ENCODE measurements around the gene YIPF1. TPM values are rescaled to one million over a fixed set of nuclear protein-coding genes. Genes with fewer than 3 reads are reported as not detected.
"Not testable (repeated sequence)": the region's sequence is repeated elsewhere in the genome, so short reads cannot be mapped to it uniquely, and the experiment has no call there.

YIPF1 gene
- polyA plus RNA-seq, 1 donor from 2014 or later: 22.2 TPM

- peaks cover 17 to 28% (median 24%) of the 10 kb centered on the region in 3 donors for H3K4me1 Mint-ChIP-seq
- H3K36me3 Mint-ChIP-seq: peaks cover 4% of the 10 kb centered on the region
- H3K4me3 Mint-ChIP-seq: peak overlapping the region; percentile 96 to 100 (median 97)
- H3K27me3 Mint-ChIP-seq: peaks cover 2% of the 10 kb centered on the region
- peak overlapping the region; percentile 96 to 99 (median 97) for H3K27ac Mint-ChIP-seq
- peaks cover 0 to 7% (median 3%) of the 10 kb centered on the region in 3 donors for H3K9me3 Mint-ChIP-seq
Observed at GRCh38 chr1:53837646-53837923, 52.0 kb downstream of the YIPF1 start.

GRCh38 chr1:53835491-53835890, 54.1 kb downstream of the YIPF1 start:
- peak overlapping the region in 1 of 3 donors; percentile 6 for H3K27ac Mint-ChIP-seq
- peaks cover 2% of the 10 kb centered on the region for H3K27me3 Mint-ChIP-seq
- no peaks in the 10 kb centered on the region for H3K9me3 Mint-ChIP-seq

GRCh38 chr1:53834776-53835175, 54.8 kb downstream of the YIPF1 start:
- peak overlapping the region in 2 of 4 donors; percentile 57 to 79 for H3K4me3 Mint-ChIP-seq
- H3K4me1 Mint-ChIP-seq: peaks cover 22 to 28% (median 24%) of the 10 kb centered on the region in 3 donors
- H3K27ac Mint-ChIP-seq: peak overlapping the region in 1 of 3 donors; percentile 6
- H3K9me3 Mint-ChIP-seq: no peaks in the 10 kb centered on the region
- H3K36me3 Mint-ChIP-seq: peaks cover 6% of the 10 kb centered on the region
- peaks cover 2% of the 10 kb centered on the region for H3K27me3 Mint-ChIP-seq

More at GRCh38 chr1:53835491-53835890, 54.1 kb downstream of the YIPF1 start:
- peak overlapping the region in 3 of 4 donors; percentile 73 to 82 (median 82) for H3K4me3 Mint-ChIP-seq
- H3K4me1 Mint-ChIP-seq: peaks cover 22 to 28% (median 24%) of the 10 kb centered on the region in 3 donors
- H3K36me3 Mint-ChIP-seq: peaks cover 6% of the 10 kb centered on the region

GRCh38 chr1:53833393-53833792, 56.2 kb downstream of the YIPF1 start:
- no peak overlapping the region for H3K27ac Mint-ChIP-seq
- H3K36me3 Mint-ChIP-seq: peaks cover 9% of the 10 kb centered on the region
- peaks cover 2% of the 10 kb centered on the region for H3K27me3 Mint-ChIP-seq
- no peaks in the 10 kb centered on the region for H3K9me3 Mint-ChIP-seq
- H3K4me1 Mint-ChIP-seq: peaks cover 22 to 27% (median 22%) of the 10 kb centered on the region in 3 donors
- no peak overlapping the region for H3K4me3 Mint-ChIP-seq

- Mint-ChIP-seq H3K4me1 (peaks cover 0 to 8% (median 3%) of the 10 kb centered on the region in 3 donors), H3K36me3 (peaks cover 5% of the 10 kb centered on the region), H3K27ac (peak overlapping the region in 1 of 3 donors; percentile 68), H3K9me3 (no peaks in the 10 kb centered on the region), H3K27me3 (no peaks in the 10 kb centered on the region), H3K4me3 (no peak overlapping the region)
Observed at GRCh38 chr1:53826367-53826766, 63.2 kb downstream of the YIPF1 start.

GRCh38 chr1:53825306-53825705, 64.3 kb downstream of the YIPF1 start:
- no peaks in the 10 kb centered on the region for H3K9me3 Mint-ChIP-seq
- H3K27ac Mint-ChIP-seq: peak overlapping the region in 1 of 3 donors; percentile 42
- peak overlapping the region in 1 of 4 donors; percentile 9 for H3K4me3 Mint-ChIP-seq
- H3K36me3 Mint-ChIP-seq: peaks cover 5% of the 10 kb centered on the region
- no peaks in the 10 kb centered on the region for H3K27me3 Mint-ChIP-seq
- peaks cover 0 to 8% (median 3%) of the 10 kb centered on the region in 3 donors for H3K4me1 Mint-ChIP-seq

- H3K36me3 Mint-ChIP-seq: peaks cover 1% of the 10 kb centered on the region
- no peak overlapping the region for H3K4me3 Mint-ChIP-seq
- no peaks in the 10 kb centered on the region for H3K27me3 Mint-ChIP-seq
- no peak overlapping the region for H3K27ac Mint-ChIP-seq
- H3K4me1 Mint-ChIP-seq: peaks cover 0 to 8% (median 3%) of the 10 kb centered on the region in 3 donors
- no peaks in the 10 kb centered on the region for H3K9me3 Mint-ChIP-seq
Observed at GRCh38 chr1:53822931-53823330, 66.7 kb downstream of the YIPF1 start.

GRCh38 chr1:53821380-53821779, 68.2 kb downstream of the YIPF1 start:
- peaks cover 3 to 8% (median 3%) of the 10 kb centered on the region in 3 donors for H3K4me1 Mint-ChIP-seq
- no peak overlapping the region for H3K27ac Mint-ChIP-seq
- no peak overlapping the region for H3K4me3 Mint-ChIP-seq
- H3K9me3 Mint-ChIP-seq: no peaks in the 10 kb centered on the region
- peaks cover 7% of the 10 kb centered on the region for H3K36me3 Mint-ChIP-seq
- H3K27me3 Mint-ChIP-seq: no peaks in the 10 kb centered on the region

GRCh38 chr1:53819387-53819786, 70.2 kb downstream of the YIPF1 start:
- Mint-ChIP-seq H3K27ac (no peak overlapping the region), H3K9me3 (no peaks in the 10 kb centered on the region), H3K4me3 (no peak overlapping the region), H3K4me1 (peaks cover 0 to 3% (median 2%) of the 10 kb centered on the region in 3 donors), H3K36me3 (peaks cover 10% of the 10 kb centered on the region), H3K27me3 (no peaks in the 10 kb centered on the region)

GRCh38 chr1:53816584-53816983, 73.0 kb downstream of the YIPF1 start:
- H3K36me3 Mint-ChIP-seq: peaks cover 16% of the 10 kb centered on the region
- not testable (repeated sequence) for H3K27me3 Mint-ChIP-seq, H3K4me3 Mint-ChIP-seq, H3K27ac Mint-ChIP-seq, H3K9me3 Mint-ChIP-seq, H3K4me1 Mint-ChIP-seq

- H3K4me1 Mint-ChIP-seq, H3K27me3 Mint-ChIP-seq, H3K9me3 Mint-ChIP-seq, H3K4me3 Mint-ChIP-seq, H3K27ac Mint-ChIP-seq: not testable (repeated sequence)
- H3K36me3 Mint-ChIP-seq: peaks cover 18% of the 10 kb centered on the region
Observed at GRCh38 chr1:53815484-53815883, 74.1 kb downstream of the YIPF1 start.

GRCh38 chr1:53811414-53811851, 78.2 kb downstream of the YIPF1 start:
- Mint-ChIP-seq H3K36me3 (peaks cover 13% of the 10 kb centered on the region), H3K4me1 (peaks cover 0 to 4% (median 2%) of the 10 kb centered on the region in 3 donors), H3K9me3 (no peaks in the 10 kb centered on the region), H3K27me3 (no peaks in the 10 kb centered on the region), H3K27ac (no peak overlapping the region), H3K4me3 (no peak overlapping the region)

- Mint-ChIP-seq H3K27ac (no peak overlapping the region), H3K4me3 (no peak overlapping the region), H3K4me1 (peaks cover 0 to 4% (median 2%) of the 10 kb centered on the region in 3 donors), H3K36me3 (peaks cover 12% of the 10 kb centered on the region), H3K27me3 (no peaks in the 10 kb centered on the region), H3K9me3 (no peaks in the 10 kb centered on the region)
Observed at GRCh38 chr1:53810497-53810896, 79.1 kb downstream of the YIPF1 start.

- no peak overlapping the region for H3K4me3 Mint-ChIP-seq
- peaks cover 0 to 4% (median 2%) of the 10 kb centered on the region in 3 donors for H3K4me1 Mint-ChIP-seq
- peaks cover 12% of the 10 kb centered on the region for H3K36me3 Mint-ChIP-seq
- no peak overlapping the region for H3K27ac Mint-ChIP-seq
- no peaks in the 10 kb centered on the region for H3K9me3 Mint-ChIP-seq
- H3K27me3 Mint-ChIP-seq: no peaks in the 10 kb centered on the region
Observed at GRCh38 chr1:53810007-53810406, 79.6 kb downstream of the YIPF1 start.

GRCh38 chr1:53807916-53808315, 81.7 kb downstream of the YIPF1 start:
- Mint-ChIP-seq H3K4me1 (peaks cover 0 to 4% (median 0%) of the 10 kb centered on the region in 3 donors), H3K9me3 (no peaks in the 10 kb centered on the region), H3K27ac (no peak overlapping the region), H3K27me3 (no peaks in the 10 kb centered on the region), H3K4me3 (no peak overlapping the region), H3K36me3 (peaks cover 9% of the 10 kb centered on the region)

- Mint-ChIP-seq H3K9me3 (no peaks in the 10 kb centered on the region), H3K27me3 (no peaks in the 10 kb centered on the region), H3K4me3 (no peak overlapping the region), H3K36me3 (peaks cover 4% of the 10 kb centered on the region), H3K4me1 (no peaks in the 10 kb centered on the region), H3K27ac (no peak overlapping the region)
Observed at GRCh38 chr1:53804791-53805505, 84.6 kb downstream of the YIPF1 start.
